Measurements from ENCODE around the gene PLA2G4D.

PLA2G4D gene

GRCh38 chr15:42020713-42021273 lies 73.6 kb downstream of the PLA2G4D start, which contains the start of gene PLA2G4E:
TSS of gene PLA2G4E (minus strand) at chr15:42021042. CDS start at chr15:42021030, 12 bp downstream.
- CTCF ChIA-PET, result interaction anchor here (5.9 kb wide), 1 partner anchor 31 kb away, joined by 22 read pairs; no protein-coding TSS in a partner anchor
- no peak for TF ChIP-seq CTCF (IDR thresholded peaks at IDR 0.05; ENCODE audit: control extremely low read depth, extremely low read depth, low read depth, missing control alignments)
- POLR2A ChIA-PET, result no interaction called here
- DNase-seq (ENCODE audit: extremely low spot score), result no peak

DNA sequence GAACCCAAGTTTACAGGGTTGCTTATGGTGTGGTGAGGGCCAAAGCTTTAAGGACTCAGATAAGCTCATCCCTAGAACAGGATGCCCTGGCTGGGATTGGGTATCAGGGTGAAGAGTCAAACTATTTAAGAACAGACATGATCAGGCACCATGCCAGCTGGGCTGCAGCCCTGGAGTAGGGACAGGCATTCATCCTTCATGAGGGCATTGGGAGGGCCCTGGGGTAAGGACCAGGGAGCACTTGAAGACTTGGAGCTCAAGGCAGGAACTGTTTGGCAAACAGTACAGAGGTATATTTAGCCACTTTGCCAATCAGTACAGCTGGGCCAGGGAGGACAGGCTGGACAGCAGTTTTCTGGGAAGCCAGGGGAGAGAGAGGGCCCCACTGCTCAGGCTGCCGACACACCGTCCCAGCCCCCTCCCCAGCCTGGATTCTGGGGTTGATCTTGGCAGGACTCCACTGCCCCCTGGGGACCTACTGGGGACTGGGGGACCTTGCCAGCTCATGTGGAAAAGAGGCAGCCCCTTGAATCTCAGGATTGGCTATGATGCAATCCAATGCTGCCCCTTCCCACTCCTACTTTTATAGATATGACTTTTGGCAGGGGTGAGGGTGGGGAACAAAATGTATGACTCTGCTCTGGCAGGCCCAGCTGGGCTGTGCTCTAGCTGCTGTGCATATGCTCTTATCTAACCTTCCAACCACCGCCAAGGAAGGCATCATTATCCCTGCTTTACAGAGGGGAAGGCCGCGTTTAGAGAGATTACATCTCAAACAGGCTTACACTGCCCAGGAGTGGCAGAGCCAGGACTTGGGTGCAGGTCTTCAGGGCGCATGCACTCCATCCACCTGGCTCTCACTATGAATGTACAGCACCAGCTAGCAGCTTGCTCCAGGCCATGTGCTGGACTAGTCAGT lies 75.8 kb downstream of the PLA2G4D start:
- DNase-seq (ENCODE audit: extremely low spot score), result no peak
- CTCF ChIA-PET, result interaction anchor here (0.9 to 5.9 kb wide), 4 partner anchors 9 to 66 kb away, joined by 3 to 22 read pairs (median 5); no protein-coding TSS in a partner anchor
- no peak for TF ChIP-seq CTCF (IDR thresholded peaks at IDR 0.05; ENCODE audit: control extremely low read depth, extremely low read depth, low read depth, missing control alignments)
- POLR2A ChIA-PET, result no interaction called here
